Measurements from ENCODE around the gene RNF130. TPM values are rescaled to one million over a fixed set of nuclear protein-coding genes. Genes with fewer than 3 reads are reported as not detected.

RNF130 gene
- total and polyA plus RNA-seq, 9 of the 15 experiments (the other 6 are each of a cell fraction or from before 2014, with no cell fraction given), result 5.8 to 39.4 (median 27.1) TPM

- TF ChIP-seq BMI1 (IDR thresholded peaks at IDR 0.05; ENCODE audit: low read length), result no peak
- no peak for TF ChIP-seq NFRKB (IDR thresholded peaks at IDR 0.05; ENCODE audit: low read depth)
- 0 out of 2 replicates have a peak, but pooled peaks have one; percentile 54 for TF ChIP-seq ZNF134 (CRISPR knock-in tag; conservative IDR thresholded peaks at IDR 0.05)
- peak; percentile 85 for TF ChIP-seq POLR2B (IDR thresholded peaks at IDR 0.05; ENCODE audit: low read depth, partially characterized antibody)
- TF ChIP-seq SRSF7 (optimal IDR thresholded peaks at IDR 0.05; ENCODE audit: low read depth, low read length), result no peak
- TF ChIP-seq ZNF512 (tag; IDR thresholded peaks at IDR 0.05), result no peak
- peak; percentile 65; the same call in 1 of the 2 replicates for TF ChIP-seq ATF4 (CRISPR knock-in tag; IDR thresholded peaks at IDR 0.05)
- TF ChIP-seq MBD2 (IDR thresholded peaks at IDR 0.05; ENCODE audit: borderline replicate concordance, low read depth), result peak; percentile 20; the same call in 1 of the 2 replicates
- TF ChIP-seq CBX5 (IDR thresholded peaks at IDR 0.05; ENCODE audit: borderline replicate concordance, low read depth), result peak; percentile 12; the same call in 1 of the 2 replicates
- TF ChIP-seq ZNF232 (CRISPR knock-in tag; IDR thresholded peaks at IDR 0.05), result peak; percentile 89; the same call in 1 of the 2 replicates
- no peak for TF ChIP-seq SMC3 (conservative IDR thresholded peaks at IDR 0.05; ENCODE audit: insufficient read depth, low read depth, low read length)
- TF ChIP-seq C11orf30 (IDR thresholded peaks at IDR 0.05; ENCODE audit: low read depth), result no peak
- TF ChIP-seq RBM17 (IDR thresholded peaks at IDR 0.05; ENCODE audit: borderline replicate concordance, low read depth, low read length), result no peak
- TF ChIP-seq SP1 (CRISPR knock-in tag; IDR thresholded peaks at IDR 0.05), result no peak
- no peak for TF ChIP-seq ZBTB26 (CRISPR knock-in tag; IDR thresholded peaks at IDR 0.05)
- peak; percentile 94 for TF ChIP-seq ZBTB43 (CRISPR knock-in tag; IDR thresholded peaks at IDR 0.05)
- TF ChIP-seq ZNF507 (tag; conservative IDR thresholded peaks at IDR 0.05), result no peak
- no peak for TF ChIP-seq PYGO2 (tag; IDR thresholded peaks at IDR 0.05)
- no peak for TF ChIP-seq CGGBP1 (CRISPR knock-in tag; IDR thresholded peaks at IDR 0.05)
- TF ChIP-seq CC2D1A (IDR thresholded peaks at IDR 0.05), result no peak
- no peak for TF ChIP-seq DLX4 (CRISPR knock-in tag; IDR thresholded peaks at IDR 0.05)
- peak in 1 of 2 experiments; percentile 66; a peak in 1 of 4 replicates for TF ChIP-seq RCOR1 (IDR thresholded peaks at IDR 0.05; ENCODE audit: borderline replicate concordance in 1 of 2, low read depth in 2 of 2, low read length in 2 of 2)
- peak; percentile 59 for TF ChIP-seq ZNF146 (CRISPR knock-in tag; IDR thresholded peaks at IDR 0.05; ENCODE audit: unreplicated experiment)
- TF ChIP-seq ZFP1 (CRISPR knock-in tag; IDR thresholded peaks at IDR 0.05), result no peak
- peak; percentile 47 for TF ChIP-seq BCOR (IDR thresholded peaks at IDR 0.05)
Measured at GRCh38 chr5:180071531-180072255, at the start of gene RNF130 (continued).
